Esophagus muscularis mucosa (tissue), 4 donors: ENCODE measurements around the gene PRR5. TPM values are rescaled to one million over a fixed set of nuclear protein-coding genes. Genes with fewer than 3 reads are reported as not detected.

ENCODE experiments used
- DNase-seq: peaks from one replicate; pipeline ENCODE4 v3.0.0-alpha.2; 2017; ENCODE audit errors: extremely low spot score
- H3K27ac ChIP-seq, 4 donors: fragments of 200-600 bp; sonication (generic); replicated peaks in 1 of 4; 1 replicate in 3 of 4; 2 replicates in 1 of 4; pipeline ENCODE4 v1.5.1; 2016 to 2019; ENCODE audit warnings: mild to moderate bottlenecking in 1 of 4
- H3K27me3 ChIP-seq, 4 donors: fragments of 200-600 bp; sonication (generic); one replicate each; pipeline versions ENCODE4 v1.5.1 to v1.6.0; 2016 to 2019
- H3K36me3 ChIP-seq, 4 donors: fragments of 200-600 bp; sonication (generic); one replicate each; pipeline ENCODE4 v1.5.1; 2016 to 2019
- H3K4me1 ChIP-seq, 4 donors: fragments of 200-600 bp; sonication (generic); one replicate each; pipeline ENCODE4 v1.5.1; 2016 to 2019
- H3K4me3 ChIP-seq, 4 donors: fragments of 200-600 bp; sonication (generic); 1 replicate in 2 of 4; 2 replicates in 2 of 4; pipeline ENCODE4 v1.5.1; 2016 to 2019; ENCODE audit warnings: mild to moderate bottlenecking in 4 of 4, moderate library complexity in 1 of 4
- H3K9me3 ChIP-seq, 4 donors: fragments of 200-600 bp; sonication (generic); 1 replicate in 3 of 4; 2 replicates in 1 of 4; pipeline ENCODE4 v1.5.1; 2016 to 2019
- EP300 ChIP-seq: sonication (generic); formaldehyde crosslinking; IDR thresholded peaks from one replicate; pipeline ENCODE4 v1.6.1; 2017; ENCODE audit warnings: antibody characterized with exemption
- POLR2A ChIP-seq: fragments of 450-650 bp; IDR thresholded peaks from one replicate; pipeline ENCODE4 v1.6.1; 2017; ENCODE audit warnings: antibody characterized with exemption, moderate library complexity, mild to moderate bottlenecking, low read depth
- POLR2AphosphoS5 ChIP-seq, 2 donors: sonication (generic); formaldehyde crosslinking; IDR thresholded peaks; one replicate each; pipeline ENCODE4 v1.6.1; 2017; ENCODE audit warnings: antibody characterized with exemption in 2 of 2
- WGBS: methylation state at CpG from one replicate; pipeline ENCODE4 v1.1.5; 2018; 5-methylcytosine and 5-hydroxymethylcytosine counted together
- intact Hi-C: fragments of 100-400 bp; cut with DNase I; formaldehyde crosslinking; loops from one replicate; pipeline ENCODE4 v1.15.1; 2023
- total RNA-seq, 4 donors: library from RNA; depleted of rRNA; stranded (reverse); fragments of >200 nt; gene quantifications; one replicate each; pipeline versions ENCODE4 v1.1.0 to v1.2.1, GENCODE V29; 2016
- TF ChIP-seq, protein P1 (sequence below), 3 experiments: fragments of 200-600 bp in 2 of 3; fragments of 450-650 bp in 1 of 3; sonication (generic) in 2 of 3; IDR thresholded peaks; one replicate each; pipeline ENCODE4 v1.5.1; 2017 to 2019; ENCODE audit warnings: antibody characterized with exemption in 3 of 3, mild to moderate bottlenecking in 2 of 3, moderate library complexity in 1 of 3

The PRR5 gene
- total RNA-seq, 4 donors from 2014 or later, result 5.6 to 16.6 (median 11.4) TPM

DNA sequence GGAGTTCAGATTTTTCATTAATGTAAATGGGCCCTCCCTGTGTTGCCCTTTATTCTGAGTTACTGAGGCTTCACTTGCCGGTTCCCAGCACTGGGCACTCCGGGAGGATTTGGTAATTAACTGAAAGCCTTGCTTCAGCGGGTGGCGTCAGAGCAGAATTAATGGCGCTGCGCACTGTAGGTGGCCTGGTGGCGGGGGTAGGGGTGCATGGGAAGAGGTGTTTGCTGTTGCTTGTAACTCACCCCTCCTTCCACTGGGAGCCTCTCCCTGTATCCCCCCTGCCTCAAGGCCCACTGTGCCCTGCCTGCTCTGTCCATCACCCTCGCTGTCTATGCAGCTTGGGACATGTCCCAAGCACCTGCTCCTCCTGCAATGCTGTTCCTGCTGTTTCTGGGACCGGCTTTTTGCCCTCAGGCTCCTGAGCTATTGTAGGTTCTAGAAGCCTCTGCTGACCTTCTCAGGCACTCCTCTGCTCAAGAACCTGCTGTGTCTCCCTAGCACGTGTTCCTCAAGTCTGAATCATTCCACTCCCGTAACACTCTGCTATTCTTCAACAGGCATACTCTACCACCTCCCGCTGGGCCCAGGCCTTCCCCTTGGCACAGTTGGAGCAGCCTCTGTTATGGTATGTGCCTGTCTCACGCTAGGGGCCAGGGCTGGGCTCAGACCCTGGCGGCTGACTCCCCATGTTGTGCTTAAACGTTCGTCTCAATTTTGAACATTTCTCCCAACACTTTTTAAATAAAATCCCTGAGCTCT, 74.8 kb downstream of the PRR5 start:
- WGBS, result 79% methylated on average over 15 of the region's 16 CpGs
- no peaks in the 10 kb centered on the region for H3K4me1 ChIP-seq
- intact Hi-C loops, result no loop called here
- no peaks in the 10 kb centered on the region for H3K36me3 ChIP-seq
- TF ChIP-seq EP300, result no peak
- TF ChIP-seq POLR2A, result no peak
- no peak for TF ChIP-seq POLR2AphosphoS5 (IDR thresholded peaks at IDR 0.05)
- TF ChIP-seq, protein P1, sequence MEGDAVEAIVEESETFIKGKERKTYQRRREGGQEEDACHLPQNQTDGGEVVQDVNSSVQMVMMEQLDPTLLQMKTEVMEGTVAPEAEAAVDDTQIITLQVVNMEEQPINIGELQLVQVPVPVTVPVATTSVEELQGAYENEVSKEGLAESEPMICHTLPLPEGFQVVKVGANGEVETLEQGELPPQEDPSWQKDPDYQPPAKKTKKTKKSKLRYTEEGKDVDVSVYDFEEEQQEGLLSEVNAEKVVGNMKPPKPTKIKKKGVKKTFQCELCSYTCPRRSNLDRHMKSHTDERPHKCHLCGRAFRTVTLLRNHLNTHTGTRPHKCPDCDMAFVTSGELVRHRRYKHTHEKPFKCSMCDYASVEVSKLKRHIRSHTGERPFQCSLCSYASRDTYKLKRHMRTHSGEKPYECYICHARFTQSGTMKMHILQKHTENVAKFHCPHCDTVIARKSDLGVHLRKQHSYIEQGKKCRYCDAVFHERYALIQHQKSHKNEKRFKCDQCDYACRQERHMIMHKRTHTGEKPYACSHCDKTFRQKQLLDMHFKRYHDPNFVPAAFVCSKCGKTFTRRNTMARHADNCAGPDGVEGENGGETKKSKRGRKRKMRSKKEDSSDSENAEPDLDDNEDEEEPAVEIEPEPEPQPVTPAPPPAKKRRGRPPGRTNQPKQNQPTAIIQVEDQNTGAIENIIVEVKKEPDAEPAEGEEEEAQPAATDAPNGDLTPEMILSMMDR (IDR thresholded peaks at IDR 0.05), result no peak
- no peak overlapping the region for H3K27ac ChIP-seq
- H3K27me3 ChIP-seq, result peaks cover 0 to 42% (median 0%) of the 10 kb centered on the region in 4 donors
- no peak overlapping the region for H3K4me3 ChIP-seq
- H3K9me3 ChIP-seq, result peaks cover 0 to 20% (median 17%) of the 10 kb centered on the region in 4 donors
- no peak for DNase-seq

DNA sequence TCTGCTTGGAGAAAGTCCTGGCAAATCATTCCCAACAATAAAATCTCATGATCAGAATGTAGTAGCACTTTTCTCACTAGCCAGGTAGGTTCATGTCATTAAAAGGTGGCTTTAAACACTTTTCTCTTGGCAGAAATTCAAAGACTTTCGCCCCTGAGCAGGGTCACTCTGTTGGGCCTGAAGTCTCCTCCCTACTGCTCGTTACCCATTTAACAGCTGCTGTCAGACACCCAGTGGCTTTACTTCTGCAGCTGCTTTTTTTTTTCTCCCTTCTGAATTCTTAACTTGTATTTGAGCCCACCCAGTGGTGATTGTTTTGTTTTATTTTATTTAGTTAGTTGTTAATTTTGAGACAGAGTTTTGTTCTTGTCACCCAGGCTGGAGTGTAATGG, 75.4 kb downstream of the PRR5 start:
- DNase-seq, result no peak
- no peak overlapping the region for H3K4me3 ChIP-seq
- H3K27ac ChIP-seq, result no peak overlapping the region
- peaks cover 0 to 47% (median 0%) of the 10 kb centered on the region in 4 donors for H3K27me3 ChIP-seq
- peaks cover 0 to 19% (median 16%) of the 10 kb centered on the region in 4 donors for H3K9me3 ChIP-seq
- TF ChIP-seq EP300, result no peak
- TF ChIP-seq POLR2A, result no peak
- TF ChIP-seq, protein P1 (IDR thresholded peaks at IDR 0.05), result no peak
- no peak for TF ChIP-seq POLR2AphosphoS5 (IDR thresholded peaks at IDR 0.05)
- intact Hi-C loops, result no loop called here
- H3K36me3 ChIP-seq, result no peaks in the 10 kb centered on the region
- H3K4me1 ChIP-seq, result no peaks in the 10 kb centered on the region
- WGBS, result 74% methylated on average over 2 of the region's 2 CpGs

GRCh38 chr22:44780876-44781449, 79.0 kb downstream of the PRR5 start:
- no peak for DNase-seq
- no peak overlapping the region for H3K4me3 ChIP-seq
- no peaks in the 10 kb centered on the region for H3K36me3 ChIP-seq
- WGBS, result 62% methylated on average over 17 of the region's 17 CpGs
- H3K4me1 ChIP-seq, result no peaks in the 10 kb centered on the region
- peaks cover 0 to 71% (median 0%) of the 10 kb centered on the region in 4 donors for H3K27me3 ChIP-seq
- H3K9me3 ChIP-seq, result no peaks in the 10 kb centered on the region
- TF ChIP-seq, protein P1 (IDR thresholded peaks at IDR 0.05), result no peak
- TF ChIP-seq POLR2AphosphoS5 (IDR thresholded peaks at IDR 0.05) (no peak), POLR2A (no peak), EP300 (no peak)
- no peak overlapping the region for H3K27ac ChIP-seq
- intact Hi-C loops, result no loop called here

DNA sequence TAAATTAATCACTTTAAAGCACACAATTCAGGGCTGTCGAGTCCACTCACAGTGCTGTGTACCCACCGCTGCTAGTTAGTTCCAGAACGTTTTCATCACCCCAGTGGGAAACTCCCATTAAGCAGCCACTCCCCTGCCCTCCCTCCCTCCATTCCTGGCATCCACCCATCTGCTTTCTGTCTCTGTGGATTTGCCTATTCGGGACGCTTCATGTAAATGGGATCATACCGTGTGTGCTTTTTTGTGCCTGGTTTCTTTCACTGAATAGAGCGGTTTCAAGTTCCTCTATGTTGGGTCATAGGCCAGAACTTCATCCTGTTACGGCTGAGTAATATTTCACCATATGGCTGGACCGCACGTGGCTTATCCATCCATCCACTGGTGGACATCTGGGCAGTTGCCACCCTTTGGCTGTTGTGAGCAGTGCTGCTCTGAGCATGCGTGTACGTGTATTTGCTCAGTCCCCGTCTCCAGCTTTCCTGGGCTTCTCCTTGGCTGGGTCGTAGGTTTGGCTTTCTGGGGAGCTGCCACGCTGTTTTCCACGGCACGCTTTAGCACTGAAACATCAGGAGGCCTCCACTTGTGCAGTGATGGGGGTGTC, 80.5 kb downstream of the PRR5 start:
- H3K4me3 ChIP-seq, result no peak overlapping the region
- peaks cover 0 to 63% (median 0%) of the 10 kb centered on the region in 4 donors for H3K27me3 ChIP-seq
- no peaks in the 10 kb centered on the region for H3K36me3 ChIP-seq
- H3K27ac ChIP-seq, result no peak overlapping the region
- intact Hi-C loops, result no loop called here
- no peaks in the 10 kb centered on the region for H3K9me3 ChIP-seq
- WGBS, result 51% methylated on average over 11 of the region's 17 CpGs
- H3K4me1 ChIP-seq, result no peaks in the 10 kb centered on the region
- TF ChIP-seq POLR2AphosphoS5 (IDR thresholded peaks at IDR 0.05) (no peak), EP300 (no peak), POLR2A (no peak)
- TF ChIP-seq, protein P1 (IDR thresholded peaks at IDR 0.05), result no peak
- no peak for DNase-seq
